Thyroid gland (tissue), 4 donors: Measurements from ENCODE around the gene ABCA3. TPM values are rescaled to one million over a fixed set of nuclear protein-coding genes. Genes with fewer than 3 reads are reported as not detected.

Experiments
- DNase-seq, 2 donors: peaks; one replicate each; pipeline ENCODE4 v3.0.0-alpha.2; 2019
- H3K27ac ChIP-seq, 3 donors: fragments of 200-600 bp; sonication (generic); 1 replicate in 2 of 3; 2 replicates in 1 of 3; pipeline ENCODE4 v1.5.1; 2016 to 2019; ENCODE audit warnings: mild to moderate bottlenecking in 1 of 3, moderate library complexity in 1 of 3
- H3K27me3 ChIP-seq: fragments of 200-600 bp; sonication (generic); one replicate; pipeline ENCODE4 v1.5.1; 2019
- H3K36me3 ChIP-seq, 2 donors: fragments of 200-600 bp; sonication (generic); one replicate each; pipeline ENCODE4 v1.5.1; 2016 to 2019
- H3K4me1 ChIP-seq, 2 donors: fragments of 200-600 bp; sonication (generic); one replicate each; pipeline ENCODE4 v1.5.1; 2017 to 2019
- H3K4me3 ChIP-seq, 3 donors: fragments of 200-600 bp; sonication (generic); replicated peaks in 1 of 3; 1 replicate in 2 of 3; 2 replicates in 1 of 3; pipeline ENCODE4 v1.5.1; 2016; ENCODE audit warnings: mild to moderate bottlenecking in 1 of 3
- H3K9me3 ChIP-seq: fragments of 200-600 bp; sonication (generic); one replicate; pipeline ENCODE4 v1.5.1; 2017
- CTCF ChIP-seq, 6 experiments: fragments of 200-600 bp in 3 of 6; fragments of 450-650 bp in 3 of 6; sonication (generic) in 3 of 6; IDR thresholded peaks; one replicate each; pipeline ENCODE4 v1.5.1; 2016 to 2019; ENCODE audit warnings: antibody characterized with exemption in 6 of 6, mild to moderate bottlenecking in 2 of 6, inconsistent platforms in 1 of 6, moderate library complexity in 1 of 6
- POLR2A ChIP-seq, 2 donors: fragments of 450-650 bp; IDR thresholded peaks; one replicate each; pipeline ENCODE4 v1.6.1; 2017; ENCODE audit warnings: antibody characterized with exemption in 2 of 2, mild to moderate bottlenecking in 2 of 2, moderate library complexity in 1 of 2
- WGBS, 2 donors: methylation state at CpG; one replicate each; pipeline ENCODE4 v1.1.5; 2017; 5-methylcytosine and 5-hydroxymethylcytosine counted together
- intact Hi-C: fragments of 100-400 bp; cut with DNase I; formaldehyde crosslinking; loops from one replicate; pipeline ENCODE4 v1.15.1; 2023
- total RNA-seq, 4 donors: library from RNA; depleted of rRNA; stranded (reverse); fragments of >200 nt; gene quantifications; one replicate each; pipeline ENCODE4 v1.2.3, GENCODE V29; 2016

Gene ABCA3
- total RNA-seq, 4 donors from 2014 or later = 36.5 to 66.7 (median 60.4) TPM

- no peaks in the 10 kb centered on the region for H3K9me3 ChIP-seq
- intact Hi-C loops = no loop called here
- DNase-seq = no peak
- H3K27ac ChIP-seq = no peak overlapping the region
- WGBS, 2 donors = 96 to 97% methylated on average over 4 of the region's 4 CpGs
- H3K4me3 ChIP-seq = no peak overlapping the region
- TF ChIP-seq POLR2A (IDR thresholded peaks at IDR 0.05) = no peak
- TF ChIP-seq CTCF (IDR thresholded peaks at IDR 0.05) = no peak
- no peaks in the 10 kb centered on the region for H3K27me3 ChIP-seq
- no peaks in the 10 kb centered on the region for H3K36me3 ChIP-seq
- H3K4me1 ChIP-seq = no peaks in the 10 kb centered on the region
These were observed 16.8 kb upstream of the ABCA3 start for GRCh38 chr16:2357331-2357730.

- no peaks in the 10 kb centered on the region for H3K9me3 ChIP-seq
- WGBS, 2 donors = 81 to 90% methylated on average over 1 of the region's 1 CpG
- DNase-seq = no peak
- H3K36me3 ChIP-seq = no peaks in the 10 kb centered on the region
- H3K27ac ChIP-seq = no peak overlapping the region
- TF ChIP-seq CTCF (IDR thresholded peaks at IDR 0.05) (no peak), POLR2A (IDR thresholded peaks at IDR 0.05) (no peak)
- H3K4me1 ChIP-seq = no peaks in the 10 kb centered on the region
- H3K27me3 ChIP-seq = no peaks in the 10 kb centered on the region
- no peak overlapping the region for H3K4me3 ChIP-seq
- intact Hi-C loops = no loop called here
These were observed 10.0 kb upstream of the ABCA3 start for GRCh38 chr16:2350500-2350899.

GRCh38 chr16:2343211-2343610 lies 2.7 kb upstream of the ABCA3 start:
- no peak overlapping the region for H3K4me3 ChIP-seq
- intact Hi-C loops = loop anchor here (5.0 to 10.0 kb wide), 3 partner anchors 48 to 159 kb away; no protein-coding TSS in a partner anchor
- H3K4me1 ChIP-seq = peaks cover 18 to 25% of the 10 kb centered on the region in 2 donors
- H3K27me3 ChIP-seq = no peaks in the 10 kb centered on the region
- no peak overlapping the region for H3K27ac ChIP-seq
- H3K9me3 ChIP-seq = no peaks in the 10 kb centered on the region
- DNase-seq = no peak
- 75 to 85% methylated on average over 1 of the region's 1 CpG for WGBS, 2 donors
- TF ChIP-seq POLR2A (IDR thresholded peaks at IDR 0.05) (no peak), CTCF (IDR thresholded peaks at IDR 0.05) (no peak)
- no peaks in the 10 kb centered on the region for H3K36me3 ChIP-seq

GRCh38 chr16:2341456-2342447 lies 1.2 kb upstream of the ABCA3 start:
- H3K4me3 ChIP-seq = peak overlapping the region in 1 of 3 donors; percentile 23
- H3K9me3 ChIP-seq = no peaks in the 10 kb centered on the region
- peak; percentile 38 to 41 for DNase-seq
- peaks cover 20 to 31% of the 10 kb centered on the region in 2 donors for H3K4me1 ChIP-seq
- no peaks in the 10 kb centered on the region for H3K27me3 ChIP-seq
- H3K27ac ChIP-seq = no peak overlapping the region
- intact Hi-C loops = loop anchor here (5.0 to 10.0 kb wide), 3 partner anchors 47 to 161 kb away; no protein-coding TSS in a partner anchor
- 28 to 38% methylated on average over 23 to 42 of the region's 77 CpGs for WGBS, 2 donors
- TF ChIP-seq POLR2A (IDR thresholded peaks at IDR 0.05) (no peak), CTCF (IDR thresholded peaks at IDR 0.05) (peak in 2 of 6 experiments; percentile 3 to 7)
- no peaks in the 10 kb centered on the region for H3K36me3 ChIP-seq
